ENCODE measurements around the gene USP10. TPM values are rescaled to one million over a fixed set of nuclear protein-coding genes. Genes with fewer than 3 reads are reported as not detected.

USP10 gene
- total RNA-seq, 1 donor from 2014 or later: 107 TPM

DNA sequence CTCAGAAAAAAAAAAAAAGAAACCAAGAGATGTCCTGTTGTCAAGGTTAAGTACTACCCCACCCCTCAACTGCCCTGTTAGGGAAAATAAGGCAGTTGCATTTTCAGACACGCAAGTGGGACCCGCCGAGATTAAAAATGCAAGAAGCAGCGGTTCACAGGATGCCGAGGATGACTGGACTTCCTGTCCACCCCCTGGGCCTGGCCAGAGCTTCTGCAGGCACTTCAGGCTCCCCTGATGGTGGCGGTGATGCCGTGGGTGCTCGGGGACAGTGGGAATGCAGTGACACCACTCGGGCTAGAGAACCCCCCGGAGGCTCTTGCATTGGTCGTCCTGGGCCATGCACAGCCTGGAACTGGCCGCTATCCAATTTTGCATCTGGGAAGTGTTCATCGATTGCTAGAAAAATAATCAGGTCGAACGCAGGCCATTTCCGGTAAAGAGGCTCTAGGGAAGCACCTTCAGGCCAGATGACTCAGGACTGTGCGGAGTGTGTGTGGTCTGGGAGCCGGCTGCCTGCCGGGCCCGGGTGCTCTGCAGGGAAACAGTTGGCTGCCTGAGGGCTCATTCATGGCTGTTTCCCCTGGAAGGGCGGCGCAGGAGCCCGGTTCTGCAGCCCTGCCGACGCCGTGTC, 106.6 kb downstream of the USP10 start:
- peak overlapping the region; percentile 42 for H3K4me3 ChIP-seq (ENCODE audit: insufficient read depth, low read depth, low read length)
- TF ChIP-seq EZH2 (IDR thresholded peaks at IDR 0.05; ENCODE audit: insufficient read depth, low read length): no peak
- TF ChIP-seq, protein P1, sequence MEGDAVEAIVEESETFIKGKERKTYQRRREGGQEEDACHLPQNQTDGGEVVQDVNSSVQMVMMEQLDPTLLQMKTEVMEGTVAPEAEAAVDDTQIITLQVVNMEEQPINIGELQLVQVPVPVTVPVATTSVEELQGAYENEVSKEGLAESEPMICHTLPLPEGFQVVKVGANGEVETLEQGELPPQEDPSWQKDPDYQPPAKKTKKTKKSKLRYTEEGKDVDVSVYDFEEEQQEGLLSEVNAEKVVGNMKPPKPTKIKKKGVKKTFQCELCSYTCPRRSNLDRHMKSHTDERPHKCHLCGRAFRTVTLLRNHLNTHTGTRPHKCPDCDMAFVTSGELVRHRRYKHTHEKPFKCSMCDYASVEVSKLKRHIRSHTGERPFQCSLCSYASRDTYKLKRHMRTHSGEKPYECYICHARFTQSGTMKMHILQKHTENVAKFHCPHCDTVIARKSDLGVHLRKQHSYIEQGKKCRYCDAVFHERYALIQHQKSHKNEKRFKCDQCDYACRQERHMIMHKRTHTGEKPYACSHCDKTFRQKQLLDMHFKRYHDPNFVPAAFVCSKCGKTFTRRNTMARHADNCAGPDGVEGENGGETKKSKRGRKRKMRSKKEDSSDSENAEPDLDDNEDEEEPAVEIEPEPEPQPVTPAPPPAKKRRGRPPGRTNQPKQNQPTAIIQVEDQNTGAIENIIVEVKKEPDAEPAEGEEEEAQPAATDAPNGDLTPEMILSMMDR (IDR thresholded peaks at IDR 0.05; ENCODE audit: insufficient read depth, low read depth, low read length): no peak
- no peaks in the 10 kb centered on the region for H4K20me1 ChIP-seq (ENCODE audit: insufficient read depth, low read length)
- H3K27ac ChIP-seq (ENCODE audit: low read depth, low read length): peak overlapping the region; percentile 59
- no peaks in the 10 kb centered on the region for H3K79me2 ChIP-seq (ENCODE audit: insufficient read depth, low read length)
- Mint-ChIP-seq H3K4me1 (ENCODE audit: low read depth, unreplicated experiment) (peaks cover 4% of the 10 kb centered on the region), H3K4me3 (ENCODE audit: unreplicated experiment) (no peak overlapping the region), H3K27ac (ENCODE audit: unreplicated experiment) (no peak overlapping the region), H3K27me3 (ENCODE audit: low read depth, unreplicated experiment) (peaks cover 5% of the 10 kb centered on the region), H3K9me3 (ENCODE audit: unreplicated experiment) (peaks cover 5% of the 10 kb centered on the region), H3K36me3 (ENCODE audit: low read depth, unreplicated experiment) (no peaks in the 10 kb centered on the region)
- no peaks in the 10 kb centered on the region for H3K27me3 ChIP-seq (ENCODE audit: insufficient read depth, low read length)
- no peaks in the 10 kb centered on the region for H3K9me3 ChIP-seq (ENCODE audit: insufficient read depth, low read depth, low read length)
- FAIRE-seq: no peak
- H3K9ac ChIP-seq (ENCODE audit: low read length): peak overlapping the region; percentile 39
- peak; percentile 92 for DNase-seq (ENCODE audit: low read depth)
- peak overlapping the region; percentile 68 for H2AFZ ChIP-seq (ENCODE audit: low read depth, low read length)
- no peaks in the 10 kb centered on the region for H3K36me3 ChIP-seq (ENCODE audit: insufficient read depth, low read length)
- H3K4me2 ChIP-seq (ENCODE audit: low read length): peak overlapping the region; percentile 82
- peaks cover 22% of the 10 kb centered on the region for H3K4me1 ChIP-seq (ENCODE audit: insufficient read depth, low read length)

DNA sequence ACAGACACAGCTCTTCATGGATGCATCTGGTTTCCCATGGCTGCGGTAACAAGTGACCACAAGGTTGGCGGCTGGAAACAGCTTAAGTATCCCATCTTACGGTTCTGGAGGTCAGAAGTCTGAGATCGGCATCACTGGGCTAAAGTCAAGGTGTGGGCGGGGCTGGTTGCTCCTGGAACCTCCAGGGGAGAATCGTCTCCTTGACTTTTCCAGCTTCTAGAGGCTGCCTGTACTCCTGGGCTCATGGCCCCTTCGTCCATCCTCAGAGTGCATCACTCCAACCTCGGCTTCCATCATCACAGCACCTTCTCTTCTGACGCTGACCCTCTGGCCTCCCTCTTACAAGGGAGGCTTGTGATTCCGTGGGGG, 107.1 kb downstream of the USP10 start:
- H3K27ac ChIP-seq (ENCODE audit: low read depth, low read length): peak overlapping the region; percentile 59
- DNase-seq (ENCODE audit: low read depth): no peak
- peaks cover 7% of the 10 kb centered on the region for H3K9me3 Mint-ChIP-seq (ENCODE audit: unreplicated experiment)

More for the DNA sequence above, 107.1 kb downstream of the USP10 start:
- Histone ChIP-seq H3K79me2 (ENCODE audit: insufficient read depth, low read length) (no peaks in the 10 kb centered on the region), H2AFZ (ENCODE audit: low read depth, low read length) (peak overlapping the region; percentile 68), H3K4me2 (ENCODE audit: low read length) (peak overlapping the region; percentile 82), H3K4me3 (ENCODE audit: insufficient read depth, low read depth, low read length) (peak overlapping the region; percentile 42), H3K9ac (ENCODE audit: low read length) (peak overlapping the region; percentile 39), H4K20me1 (ENCODE audit: insufficient read depth, low read length) (no peaks in the 10 kb centered on the region), H3K4me1 (ENCODE audit: insufficient read depth, low read length) (peaks cover 24% of the 10 kb centered on the region), H3K9me3 (ENCODE audit: insufficient read depth, low read depth, low read length) (peaks cover 2% of the 10 kb centered on the region), H3K27me3 (ENCODE audit: insufficient read depth, low read length) (peaks cover 4% of the 10 kb centered on the region), H3K36me3 (ENCODE audit: insufficient read depth, low read length) (no peaks in the 10 kb centered on the region)
- Mint-ChIP-seq H3K27me3 (ENCODE audit: low read depth, unreplicated experiment) (peaks cover 10% of the 10 kb centered on the region), H3K36me3 (ENCODE audit: low read depth, unreplicated experiment) (no peaks in the 10 kb centered on the region), H3K27ac (ENCODE audit: unreplicated experiment) (no peak overlapping the region), H3K4me1 (ENCODE audit: low read depth, unreplicated experiment) (peaks cover 4% of the 10 kb centered on the region), H3K4me3 (ENCODE audit: unreplicated experiment) (no peak overlapping the region)
- TF ChIP-seq, protein P1 (IDR thresholded peaks at IDR 0.05; ENCODE audit: insufficient read depth, low read depth, low read length): no peak
- TF ChIP-seq EZH2 (IDR thresholded peaks at IDR 0.05; ENCODE audit: insufficient read depth, low read length): no peak
- no peak for FAIRE-seq
